Ishikawa (cell line): ENCODE data around the gene USHBP1.
A peak's percentile ranks its signal among the peaks of the same experiment; 100 is the strongest.

Experiments
- CEBPB ChIP-seq: IDR thresholded peaks from 2 replicates; pipeline ENCODE4 v1.6.1; 2012
- CREB1 ChIP-seq: IDR thresholded peaks from 2 replicates; pipeline ENCODE4 v1.6.1; 2012; ENCODE audit warnings: low read depth
- EGR1 ChIP-seq: IDR thresholded peaks from 2 replicates; pipeline ENCODE4 v1.6.1; 2012
- EP300 ChIP-seq: IDR thresholded peaks from 2 replicates; pipeline ENCODE4 v1.6.1; 2012; ENCODE audit warnings: borderline replicate concordance
- FOXM1 ChIP-seq: IDR thresholded peaks from 2 replicates; pipeline ENCODE4 v1.6.1; 2012; ENCODE audit warnings: low read depth, borderline replicate concordance
- MAX ChIP-seq: IDR thresholded peaks from 2 replicates; pipeline ENCODE4 v1.6.1; 2012
- NFIC ChIP-seq: IDR thresholded peaks from 2 replicates; pipeline ENCODE4 v1.6.1; 2012
- RAD21 ChIP-seq: IDR thresholded peaks from 2 replicates; pipeline ENCODE4 v1.6.1; 2012; ENCODE audit warnings: low read depth
- REST ChIP-seq: IDR thresholded peaks from 2 replicates; pipeline ENCODE4 v1.6.1; 2012; ENCODE audit warnings: low read depth, mild to moderate bottlenecking
- TAF1 ChIP-seq: IDR thresholded peaks from 2 replicates; pipeline ENCODE4 v1.6.1; 2012; ENCODE audit warnings: low read depth, mild to moderate bottlenecking
- TCF12 ChIP-seq: IDR thresholded peaks from 2 replicates; pipeline ENCODE4 v1.6.1; 2012; ENCODE audit warnings: low read depth
- TEAD4 ChIP-seq: IDR thresholded peaks from 2 replicates; pipeline ENCODE4 v1.6.1; 2012
- USF1 ChIP-seq: IDR thresholded peaks from 2 replicates; pipeline ENCODE4 v1.6.1; 2012
- YY1 ChIP-seq: IDR thresholded peaks from 2 replicates; pipeline ENCODE4 v1.6.1; 2012; ENCODE audit warnings: low read depth
- ZBTB7A ChIP-seq: IDR thresholded peaks from 2 replicates; pipeline ENCODE4 v1.6.1; 2012; ENCODE audit warnings: low read depth

USHBP1 gene

GRCh38 chr19:17294051-17294891 lies 29.7 kb upstream of the USHBP1 start:
- TF ChIP-seq USF1: no peak
- TF ChIP-seq MAX: 0 out of 2 replicates have a peak, but pooled peaks have one; percentile 47

- no peak for TF ChIP-seq TEAD4
- no peak for TF ChIP-seq YY1
- no peak for TF ChIP-seq USF1
- no peak for TF ChIP-seq FOXM1
- TF ChIP-seq TAF1: no peak
- no peak for TF ChIP-seq CEBPB
- no peak for TF ChIP-seq TCF12
- TF ChIP-seq EGR1: no peak
- no peak for TF ChIP-seq RAD21
- no peak for TF ChIP-seq REST
- no peak for TF ChIP-seq ZBTB7A
- TF ChIP-seq MAX: no peak
- TF ChIP-seq CREB1: no peak
- TF ChIP-seq NFIC: no peak
- no peak for TF ChIP-seq EP300
Observed at GRCh38 chr19:17293605-17294004, 29.1 kb upstream of the USHBP1 start.

GRCh38 chr19:17292301-17293074 lies 27.9 kb upstream of the USHBP1 start:
- TF ChIP-seq REST (no peak), MAX (peak; percentile 92), TAF1 (peak; percentile 63; the same call in 1 of the 2 replicates), CREB1 (no peak), TEAD4 (peak; percentile 59), EGR1 (no peak), USF1 (peak; percentile 3; the same call in 1 of the 2 replicates), TCF12 (peak; percentile 34; the same call in 1 of the 2 replicates), FOXM1 (no peak), RAD21 (peak; percentile 82), NFIC (peak; percentile 21; the same call in 1 of the 2 replicates), CEBPB (no peak), YY1 (peak; percentile 55), ZBTB7A (peak; percentile 84), EP300 (no peak)

GRCh38 chr19:17289489-17289888 lies 24.9 kb upstream of the USHBP1 start:
- TF ChIP-seq CEBPB (no peak), EP300 (no peak), EGR1 (no peak), MAX (no peak), YY1 (no peak), NFIC (no peak), FOXM1 (no peak), TCF12 (no peak), TEAD4 (no peak), REST (no peak), ZBTB7A (no peak), USF1 (no peak), RAD21 (no peak), CREB1 (no peak), TAF1 (no peak)
